Measurements from ENCODE around the gene TRAPPC11. TPM values are rescaled to one million over a fixed set of nuclear protein-coding genes. Genes with fewer than 3 reads are reported as not detected.

Gene TRAPPC11
- total RNA-seq, 2 donors from 2014 or later, result 41.6 to 65.3 TPM

GRCh38 chr4:183738081-183738673 lies 79.1 kb downstream of the TRAPPC11 start:
- H3K27me3 ChIP-seq (replicated peaks; ENCODE audit: insufficient read depth), result no peaks in the 10 kb centered on the region
- no peak overlapping the region for H3K27ac ChIP-seq
- TF ChIP-seq CTCF (IDR thresholded peaks at IDR 0.05), result no peak
- ATAC-seq (ENCODE audit: insufficient number of reproducible peaks, low FRiP score, low read depth) (no peak), DNase-seq (ENCODE audit: low spot score) (no peak)
- H3K36me3 ChIP-seq, result no peaks in the 10 kb centered on the region
- no peaks in the 10 kb centered on the region for H3K9me3 ChIP-seq
- H3K4me1 ChIP-seq (ENCODE audit: control insufficient read depth in 1 of 2, low read depth in 2 of 2), result no peaks in the 10 kb centered on the region
- H3K4me3 ChIP-seq, result no peak overlapping the region

- Histone ChIP-seq H3K4me3 (no peak overlapping the region), H3K9me3 (no peaks in the 10 kb centered on the region), H3K36me3 (no peaks in the 10 kb centered on the region), H3K27me3 (replicated peaks; ENCODE audit: insufficient read depth) (no peaks in the 10 kb centered on the region), H3K27ac (no peak overlapping the region), H3K4me1 (ENCODE audit: control insufficient read depth in 1 of 2, low read depth in 2 of 2) (no peaks in the 10 kb centered on the region)
- TF ChIP-seq CTCF (IDR thresholded peaks at IDR 0.05), result no peak
- no peak for ATAC-seq (ENCODE audit: insufficient number of reproducible peaks, low FRiP score, low read depth)
- no peak for DNase-seq (ENCODE audit: low spot score)
These were observed 79.9 kb downstream of the TRAPPC11 start for GRCh38 chr4:183738961-183739360.

GRCh38 chr4:183746305-183747229 lies 87.5 kb downstream of the TRAPPC11 start:
- Histone ChIP-seq H3K27ac (peak overlapping the region in 1 of 2 donors; percentile 40), H3K36me3 (no peaks in the 10 kb centered on the region), H3K4me1 (ENCODE audit: control insufficient read depth in 1 of 2, low read depth in 2 of 2) (peaks cover 6 to 20% of the 10 kb centered on the region in 2 donors), H3K9me3 (no peaks in the 10 kb centered on the region), H3K27me3 (replicated peaks; ENCODE audit: insufficient read depth) (no peaks in the 10 kb centered on the region), H3K4me3 (no peak overlapping the region)
- DNase-seq (ENCODE audit: low spot score) (peak; percentile 7), ATAC-seq (ENCODE audit: insufficient number of reproducible peaks, low FRiP score, low read depth) (peak; percentile 66)
- TF ChIP-seq CTCF (IDR thresholded peaks at IDR 0.05), result no peak

- Histone ChIP-seq H3K4me3 (no peak overlapping the region), H3K9me3 (no peaks in the 10 kb centered on the region), H3K36me3 (no peaks in the 10 kb centered on the region), H3K27me3 (replicated peaks; ENCODE audit: insufficient read depth) (no peaks in the 10 kb centered on the region), H3K4me1 (ENCODE audit: control insufficient read depth in 1 of 2, low read depth in 2 of 2) (peaks cover 6 to 20% of the 10 kb centered on the region in 2 donors), H3K27ac (peak overlapping the region in 1 of 2 donors; percentile 40)
- DNase-seq (ENCODE audit: low spot score), result no peak
- no peak for ATAC-seq (ENCODE audit: insufficient number of reproducible peaks, low FRiP score, low read depth)
- TF ChIP-seq CTCF (IDR thresholded peaks at IDR 0.05), result no peak
These were observed 88.3 kb downstream of the TRAPPC11 start for GRCh38 chr4:183747380-183747779.

GRCh38 chr4:183747931-183748670 lies 89.0 kb downstream of the TRAPPC11 start:
- no peaks in the 10 kb centered on the region for H3K27me3 ChIP-seq (replicated peaks; ENCODE audit: insufficient read depth)
- H3K4me1 ChIP-seq (ENCODE audit: control insufficient read depth in 1 of 2, low read depth in 2 of 2), result peaks cover 6 to 20% of the 10 kb centered on the region in 2 donors
- H3K27ac ChIP-seq, result peak overlapping the region in 1 of 2 donors; percentile 48
- DNase-seq (ENCODE audit: low spot score) (no peak), ATAC-seq (ENCODE audit: insufficient number of reproducible peaks, low FRiP score, low read depth) (no peak)
- no peak for TF ChIP-seq CTCF (IDR thresholded peaks at IDR 0.05)
- no peaks in the 10 kb centered on the region for H3K9me3 ChIP-seq
- no peaks in the 10 kb centered on the region for H3K36me3 ChIP-seq
- H3K4me3 ChIP-seq, result no peak overlapping the region

All from thoracic aorta (tissue), 2 donors.